EL (cell line): ENCODE results near the gene GPR25.
"Not testable (repeated sequence)": the region's sequence is repeated elsewhere in the genome, so short reads cannot be mapped to it uniquely, and the experiment has no call there.

Source experiments
- DNase-seq: peaks from one replicate; pipeline ENCODE4 v3.0.0-alpha.2; 2016

The GPR25 gene

GRCh38 chr1:200895801-200896530, 23.2 kb downstream of the GPR25 start:
- no peak for DNase-seq

DNA sequence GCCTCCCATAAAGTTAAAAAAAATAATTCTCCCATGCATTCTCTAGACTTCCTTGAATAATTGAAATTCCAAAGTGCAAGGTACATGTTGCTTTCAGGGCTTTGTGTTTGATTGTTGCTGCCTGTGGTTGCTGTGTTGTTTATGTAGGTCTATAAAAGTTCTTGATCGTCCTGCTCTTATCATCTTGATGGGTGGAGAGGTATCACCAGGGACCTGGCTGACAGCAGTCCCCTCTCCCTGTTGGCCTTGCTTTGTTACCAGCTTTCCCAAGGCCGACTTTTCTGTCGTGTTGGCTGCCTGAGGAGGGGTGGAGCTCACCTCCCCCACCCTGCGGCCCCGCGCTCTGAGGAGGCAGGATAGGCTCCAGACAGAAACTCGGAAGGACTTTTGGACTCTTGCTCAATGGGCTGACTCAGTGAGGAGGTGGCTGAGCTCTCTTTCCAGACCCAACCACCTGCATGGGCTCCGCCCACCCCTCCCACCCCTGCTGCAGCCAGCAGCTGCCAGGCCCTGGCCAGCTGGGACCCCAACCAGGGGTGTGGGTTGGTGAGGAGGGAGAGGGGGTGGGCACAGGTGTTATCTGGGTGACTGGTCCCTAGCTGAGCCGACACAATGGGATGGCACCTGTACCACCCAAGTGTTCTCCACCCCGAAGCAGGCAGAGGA, 23.9 kb downstream of the GPR25 start:
- peak; percentile 34 for DNase-seq

DNA sequence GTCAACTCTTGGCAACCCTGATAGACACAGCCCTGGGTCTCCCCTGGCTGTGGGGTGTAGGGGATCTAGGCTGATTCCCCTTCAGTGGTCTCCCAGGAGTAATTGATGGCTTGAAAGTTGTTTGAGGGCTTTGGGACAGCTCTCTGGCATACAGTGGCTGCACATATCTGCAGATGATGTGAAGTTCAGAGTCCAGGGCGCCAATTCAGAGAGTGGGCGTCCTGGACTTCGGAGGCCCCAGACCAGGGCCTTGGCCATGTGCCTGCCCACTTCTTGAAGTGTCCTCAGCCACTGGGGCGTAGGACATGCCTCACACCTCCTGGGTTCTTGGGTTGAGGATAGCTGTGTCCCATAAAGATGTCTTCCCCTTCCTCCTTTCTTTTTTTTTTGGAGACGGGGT, 24.5 kb downstream of the GPR25 start:
- no peak for DNase-seq

DNA sequence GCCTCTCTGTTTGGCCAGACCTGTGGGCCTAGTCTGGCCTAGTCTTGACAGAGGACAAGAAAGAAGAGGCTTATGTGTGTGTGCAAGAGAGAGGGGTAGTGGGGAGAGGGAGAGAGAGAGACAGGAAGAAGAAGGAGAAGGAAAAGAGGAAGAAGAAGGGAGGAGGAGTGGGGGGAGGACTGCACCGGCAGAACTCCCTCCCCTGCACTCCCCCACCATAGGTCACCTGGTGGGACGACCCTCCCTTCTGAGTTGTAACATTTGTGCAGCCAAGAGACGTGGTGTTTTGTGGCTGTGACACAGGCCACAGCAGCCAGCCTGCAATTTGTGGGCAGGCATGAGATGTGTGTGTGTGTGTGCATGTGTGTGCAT, 26.2 kb downstream of the GPR25 start:
- DNase-seq = no peak

GRCh38 chr1:200899451-200899915, 26.7 kb downstream of the GPR25 start:
- DNase-seq = no peak

GRCh38 chr1:200899954-200900867, 27.4 kb downstream of the GPR25 start:
- DNase-seq = no peak

- DNase-seq = no peak
These were observed 28.1 kb downstream of the GPR25 start for GRCh38 chr1:200900877-200901276.

- no peak for DNase-seq
These were observed 28.6 kb downstream of the GPR25 start for GRCh38 chr1:200901350-200901749.

- no peak for DNase-seq
These were observed 29.1 kb downstream of the GPR25 start for GRCh38 chr1:200901796-200902444.

DNA sequence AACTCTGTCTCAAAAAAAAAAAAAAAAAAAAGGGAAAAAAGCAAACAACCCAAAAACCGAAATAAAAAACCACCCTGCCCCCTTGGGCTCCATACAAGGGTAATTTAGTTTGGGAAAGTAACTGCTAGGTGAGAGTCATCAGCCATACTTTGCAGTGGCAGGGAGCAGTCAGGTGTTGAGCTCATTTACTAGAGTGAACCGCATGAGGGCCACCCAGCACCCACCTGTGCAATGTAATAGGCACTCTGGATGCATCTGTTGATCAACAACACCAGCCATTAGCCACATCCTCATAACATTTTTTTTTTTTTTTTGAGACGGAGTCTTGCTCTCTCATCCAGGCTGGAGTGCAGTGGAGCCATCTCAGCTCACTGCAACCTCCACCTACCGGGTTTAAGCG, 31.0 kb downstream of the GPR25 start:
- no peak for DNase-seq

- no peak for DNase-seq
These were observed 32.0 kb downstream of the GPR25 start for GRCh38 chr1:200904772-200905171.

- DNase-seq = no peak
These were observed 32.8 kb downstream of the GPR25 start for GRCh38 chr1:200905411-200906052.

- DNase-seq = no peak
These were observed 33.7 kb downstream of the GPR25 start for GRCh38 chr1:200906491-200906890.

DNA sequence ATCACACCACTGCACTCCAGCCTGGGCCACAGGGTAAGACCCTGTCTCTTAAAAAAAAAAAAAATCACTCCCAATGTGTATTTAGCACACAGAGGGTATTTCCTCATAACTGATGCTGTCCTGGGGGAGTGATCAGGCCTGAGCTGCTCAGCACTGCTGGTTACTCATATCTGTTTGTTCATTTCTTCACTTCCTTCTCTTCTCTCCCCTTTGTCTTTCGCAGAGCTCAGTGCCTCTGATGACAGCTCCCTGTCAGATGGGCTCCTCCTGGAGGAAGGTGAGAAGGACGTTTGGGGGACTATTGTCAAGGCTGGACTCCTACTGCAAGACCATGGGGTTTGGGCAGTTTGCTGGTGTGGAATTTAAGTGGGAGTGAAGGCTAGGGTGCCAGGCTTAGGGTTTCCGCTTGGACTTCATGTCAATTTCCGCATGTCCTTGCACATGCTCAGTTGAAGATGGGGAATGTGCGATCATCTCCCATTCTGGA, 34.9 kb downstream of the GPR25 start:
- no peak for DNase-seq

- DNase-seq = no peak
These were observed 35.5 kb downstream of the GPR25 start for GRCh38 chr1:200908191-200908868.

- no peak for DNase-seq
These were observed 36.3 kb downstream of the GPR25 start for GRCh38 chr1:200909071-200909470.

GRCh38 chr1:200909757-200910239, 37.0 kb downstream of the GPR25 start:
- DNase-seq = no peak

GRCh38 chr1:200911361-200911760, 38.6 kb downstream of the GPR25 start:
- no peak for DNase-seq

- DNase-seq = not testable (repeated sequence)
These were observed 39.2 kb downstream of the GPR25 start for GRCh38 chr1:200911936-200912335.

DNA sequence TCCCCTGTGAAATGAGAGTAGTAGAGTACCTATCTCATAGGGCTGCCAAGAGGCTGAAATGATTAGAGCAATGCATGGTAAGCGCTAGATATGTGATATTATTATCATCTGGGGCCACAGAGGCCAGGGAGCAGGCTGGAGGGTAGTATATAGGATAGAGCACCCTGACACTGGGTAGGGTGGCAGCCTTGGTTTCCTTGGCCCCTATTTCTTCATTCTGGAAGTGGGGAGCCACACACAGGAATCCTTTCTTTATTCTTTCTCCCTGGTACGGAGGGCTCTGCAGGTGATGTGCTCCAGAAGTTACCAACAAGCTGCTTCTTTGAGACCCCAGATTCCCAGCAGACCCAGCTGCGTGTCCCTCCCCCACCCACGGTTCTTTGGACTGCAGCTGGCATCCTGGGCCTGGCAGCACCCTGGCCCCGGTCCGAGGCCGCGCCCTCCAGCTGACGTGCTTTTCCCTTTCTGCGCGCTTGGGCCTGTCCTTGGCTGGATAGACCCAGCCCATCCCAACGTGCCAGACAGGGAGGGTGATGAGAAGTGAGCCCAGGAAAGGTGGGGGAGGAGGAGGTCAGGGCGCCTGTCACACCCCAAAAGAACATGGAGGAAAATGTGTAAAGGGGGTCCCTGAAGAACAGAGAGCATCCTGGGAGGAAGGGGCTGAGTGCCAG, 40.1 kb downstream of the GPR25 start:
- DNase-seq = no peak

DNA sequence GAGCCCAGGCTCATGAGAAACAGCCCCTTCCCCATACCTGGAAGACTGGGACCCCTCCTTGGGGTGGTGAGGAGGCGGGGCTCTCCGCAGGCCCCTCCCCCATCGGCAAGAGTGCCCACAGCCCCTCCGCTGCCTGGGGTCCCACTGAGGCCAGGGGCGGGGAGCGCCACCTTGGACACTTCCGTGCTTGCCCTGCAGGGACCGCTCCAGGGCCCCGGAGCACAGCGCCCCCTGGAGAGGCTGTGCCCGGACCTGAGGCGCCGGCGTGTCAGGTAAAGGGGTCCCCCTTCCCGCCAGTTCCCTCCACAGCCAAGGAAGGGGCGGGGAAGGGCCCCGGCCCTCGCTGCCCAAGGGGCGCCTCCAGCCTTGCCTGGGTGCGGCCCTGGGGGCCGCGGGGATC, 43.4 kb downstream of the GPR25 start:
- no peak for DNase-seq
